ENCODE results near the gene ZSCAN29. TPM values are rescaled to one million over a fixed set of nuclear protein-coding genes. Genes with fewer than 3 reads are reported as not detected.

Gene ZSCAN29
- total RNA-seq, 1 experiment from 2014 or later: 36.3 TPM

DNA sequence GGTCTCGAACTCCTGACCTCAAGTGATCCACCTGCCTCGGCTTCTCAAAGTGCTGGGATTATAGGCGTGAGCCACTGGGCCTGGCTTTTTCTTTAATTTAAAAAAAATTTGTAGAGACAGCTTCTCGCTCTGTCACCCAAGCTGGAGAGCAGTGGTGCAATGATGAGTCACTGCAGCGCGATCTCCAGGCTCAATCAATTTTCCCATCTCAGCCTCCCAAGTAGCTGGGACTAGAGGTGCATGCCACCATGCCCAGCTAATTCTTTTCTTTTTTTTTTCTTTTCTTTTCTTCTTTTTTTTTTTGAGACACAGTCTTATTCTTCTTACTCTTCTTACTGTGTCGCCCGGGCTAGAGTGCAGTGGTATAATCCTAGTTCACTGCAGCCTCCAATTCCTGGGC lies 19.9 kb upstream of the ZSCAN29 start:
- CTCF ChIA-PET: interaction anchor here (0.6 kb wide), 1 partner anchor 697 kb away, joined by 4 read pairs; no protein-coding TSS in a partner anchor
- 0 out of 2 replicates have a peak, but pooled peaks cover 5% of the 10 kb centered on the region for H3K36me3 ChIP-seq (ENCODE audit: low read depth)
- intact Hi-C loops (cut with micrococcal nuclease; ENCODE audit: unreplicated experiment): no loop called here

DNA sequence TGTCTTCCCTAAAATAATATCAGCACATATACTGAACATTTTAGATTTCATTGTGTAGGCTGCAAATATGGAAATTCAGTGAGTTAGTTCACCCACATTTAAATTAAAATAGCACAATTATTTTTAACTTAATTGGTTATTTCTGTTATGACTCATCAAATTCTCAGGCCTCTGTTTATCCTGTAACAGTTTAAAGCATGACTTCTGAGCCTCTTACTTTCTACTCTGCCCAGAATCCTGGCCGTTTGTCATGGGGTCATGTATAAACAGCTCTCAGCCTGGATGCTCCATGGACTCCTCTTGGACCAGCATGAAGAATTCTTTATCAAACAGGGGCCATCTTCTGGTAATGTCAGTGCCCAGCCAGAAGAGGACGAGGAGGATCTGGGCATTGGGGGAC lies 12.2 kb upstream of the ZSCAN29 start:
- BruUV-seq (replicated peaks): no TSS peak
- intact Hi-C loops (cut with micrococcal nuclease; ENCODE audit: unreplicated experiment): no loop called here
- no peak overlapping the region for H3K4me2 ChIP-seq
- no peak overlapping the region for H2AFZ ChIP-seq
- H3F3A ChIP-seq (ENCODE audit: insufficient read depth, low read depth): no peaks in the 10 kb centered on the region
- H3K4me1 ChIP-seq (replicated peaks; ENCODE audit: insufficient read depth): no peaks in the 10 kb centered on the region
- H4K20me1 ChIP-seq (ENCODE audit: insufficient read depth): no peaks in the 10 kb centered on the region
- no peak overlapping the region for H3K4me3 ChIP-seq
- H3K9me3 ChIP-seq (ENCODE audit: insufficient read depth, low read depth): no peaks in the 10 kb centered on the region
- CTCF ChIA-PET: no interaction called here
- TF ChIP-seq CTCF (conservative IDR thresholded peaks at IDR 0.05) (no peak), EZH2 (IDR thresholded peaks at IDR 0.05; ENCODE audit: low read depth) (no peak)
- H3K79me2 ChIP-seq (ENCODE audit: low read depth): no peaks in the 10 kb centered on the region
- no peaks in the 10 kb centered on the region for H3K36me3 ChIP-seq (ENCODE audit: low read depth)
- no peak overlapping the region for H3K27ac ChIP-seq
- POLR2A ChIA-PET (ENCODE audit: unreplicated experiment): no interaction called here
- DNase-seq: no peak
- no peaks in the 10 kb centered on the region for H3K27me3 ChIP-seq (ENCODE audit: insufficient read depth, low read depth)
- no peaks in the 10 kb centered on the region for H3K9me2 ChIP-seq (ENCODE audit: insufficient read depth)

More for the DNA sequence above, 19.9 kb upstream of the ZSCAN29 start:
- H3K9me2 ChIP-seq (ENCODE audit: insufficient read depth): no peaks in the 10 kb centered on the region
- DNase-seq: no peak
- no peaks in the 10 kb centered on the region for H3K9me3 ChIP-seq (ENCODE audit: insufficient read depth, low read depth)
- H3K4me1 ChIP-seq (replicated peaks; ENCODE audit: insufficient read depth): no peaks in the 10 kb centered on the region
- no peak overlapping the region for H3K4me2 ChIP-seq
- no TSS peak for BruUV-seq (replicated peaks)
- POLR2A ChIA-PET (ENCODE audit: unreplicated experiment): no interaction called here
- H3K27me3 ChIP-seq (ENCODE audit: insufficient read depth, low read depth): no peaks in the 10 kb centered on the region
- H2AFZ ChIP-seq: no peak overlapping the region
- H3K27ac ChIP-seq: no peak overlapping the region
- TF ChIP-seq CTCF (conservative IDR thresholded peaks at IDR 0.05) (no peak), EZH2 (IDR thresholded peaks at IDR 0.05; ENCODE audit: low read depth) (no peak)
- H3F3A ChIP-seq (ENCODE audit: insufficient read depth, low read depth): no peaks in the 10 kb centered on the region
- H4K20me1 ChIP-seq (ENCODE audit: insufficient read depth): no peaks in the 10 kb centered on the region
- no peak overlapping the region for H3K4me3 ChIP-seq
- H3K79me2 ChIP-seq (ENCODE audit: low read depth): no peaks in the 10 kb centered on the region

DNA sequence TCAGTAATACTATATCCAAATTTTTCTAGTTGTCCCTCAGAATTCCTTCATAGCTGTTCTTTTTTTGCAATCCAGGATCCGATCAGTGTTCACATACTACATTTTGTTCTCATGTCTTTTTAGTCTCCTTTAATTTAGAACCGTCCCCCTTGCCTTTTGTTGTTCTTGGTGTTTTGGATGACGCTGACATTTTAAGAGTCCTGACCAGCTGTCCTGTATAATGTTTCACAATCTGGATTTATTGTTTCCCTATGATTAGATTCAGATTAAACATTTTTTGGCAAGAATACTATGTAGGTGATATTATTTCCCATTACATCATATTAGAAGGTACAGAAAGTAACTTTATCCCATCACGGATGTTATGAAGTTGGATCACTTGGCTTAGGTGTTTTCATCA lies 11.5 kb upstream of the ZSCAN29 start:
- ChIA-PET CTCF (no interaction called here), POLR2A (ENCODE audit: unreplicated experiment) (no interaction called here)
- Histone ChIP-seq H3K9me3 (ENCODE audit: insufficient read depth, low read depth) (no peaks in the 10 kb centered on the region), H3K9me2 (ENCODE audit: insufficient read depth) (no peaks in the 10 kb centered on the region), H3K79me2 (ENCODE audit: low read depth) (no peaks in the 10 kb centered on the region), H3K4me1 (replicated peaks; ENCODE audit: insufficient read depth) (no peaks in the 10 kb centered on the region), H3K36me3 (ENCODE audit: low read depth) (no peaks in the 10 kb centered on the region; the same call in 1 of the 2 replicates), H2AFZ (no peak overlapping the region), H3K27me3 (ENCODE audit: insufficient read depth, low read depth) (no peaks in the 10 kb centered on the region), H3K27ac (no peak overlapping the region), H3K4me3 (no peak overlapping the region), H3F3A (ENCODE audit: insufficient read depth, low read depth) (no peaks in the 10 kb centered on the region), H4K20me1 (ENCODE audit: insufficient read depth) (no peaks in the 10 kb centered on the region), H3K4me2 (no peak overlapping the region)
- BruUV-seq (replicated peaks): no TSS peak
- DNase-seq: no peak
- TF ChIP-seq CTCF (conservative IDR thresholded peaks at IDR 0.05) (no peak), EZH2 (IDR thresholded peaks at IDR 0.05; ENCODE audit: low read depth) (no peak)
- intact Hi-C loops (cut with micrococcal nuclease; ENCODE audit: unreplicated experiment): no loop called here

All from PC-9 (cell line).